GM10248 (cell line): ENCODE results near the gene SLC51A.

Experiments used
- CTCF ChIA-PET: fragments of 300-600 bp; sonication (Branson Sonifier 250); formaldehyde crosslinking; extraction: SDS; loops from one replicate; lab custom pipeline; 2021; ENCODE audit warnings: antibody characterized with exemption; lab: Yijun Ruan, JAX
- POLR2A ChIA-PET: fragments of 350-650 bp; sonication (Branson Sonifier 250); formaldehyde crosslinking; extraction: SDS; loops from one replicate; lab custom pipeline; 2020; ENCODE audit warnings: antibody characterized with exemption; lab: Yijun Ruan, JAX
- DNase-seq: peaks from one replicate; pipeline ENCODE4 v3.0.0; 2012; ENCODE audit errors: extremely low spot score
- TF ChIP-seq, protein P1 (sequence below): IDR thresholded peaks from 2 replicates; pipeline ENCODE4 v1.5.1; 2012; ENCODE audit warnings: mild to moderate bottlenecking, low read depth; ENCODE audit errors: extremely low read depth, missing control alignments, control extremely low read depth

The SLC51A gene

GRCh38 chr3:196175722-196176121 lies 40.6 kb upstream of the SLC51A start:
- TF ChIP-seq, protein P1, sequence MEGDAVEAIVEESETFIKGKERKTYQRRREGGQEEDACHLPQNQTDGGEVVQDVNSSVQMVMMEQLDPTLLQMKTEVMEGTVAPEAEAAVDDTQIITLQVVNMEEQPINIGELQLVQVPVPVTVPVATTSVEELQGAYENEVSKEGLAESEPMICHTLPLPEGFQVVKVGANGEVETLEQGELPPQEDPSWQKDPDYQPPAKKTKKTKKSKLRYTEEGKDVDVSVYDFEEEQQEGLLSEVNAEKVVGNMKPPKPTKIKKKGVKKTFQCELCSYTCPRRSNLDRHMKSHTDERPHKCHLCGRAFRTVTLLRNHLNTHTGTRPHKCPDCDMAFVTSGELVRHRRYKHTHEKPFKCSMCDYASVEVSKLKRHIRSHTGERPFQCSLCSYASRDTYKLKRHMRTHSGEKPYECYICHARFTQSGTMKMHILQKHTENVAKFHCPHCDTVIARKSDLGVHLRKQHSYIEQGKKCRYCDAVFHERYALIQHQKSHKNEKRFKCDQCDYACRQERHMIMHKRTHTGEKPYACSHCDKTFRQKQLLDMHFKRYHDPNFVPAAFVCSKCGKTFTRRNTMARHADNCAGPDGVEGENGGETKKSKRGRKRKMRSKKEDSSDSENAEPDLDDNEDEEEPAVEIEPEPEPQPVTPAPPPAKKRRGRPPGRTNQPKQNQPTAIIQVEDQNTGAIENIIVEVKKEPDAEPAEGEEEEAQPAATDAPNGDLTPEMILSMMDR: no peak
- ChIA-PET CTCF (no interaction called here), POLR2A (no interaction called here)
- DNase-seq: no peak

DNA sequence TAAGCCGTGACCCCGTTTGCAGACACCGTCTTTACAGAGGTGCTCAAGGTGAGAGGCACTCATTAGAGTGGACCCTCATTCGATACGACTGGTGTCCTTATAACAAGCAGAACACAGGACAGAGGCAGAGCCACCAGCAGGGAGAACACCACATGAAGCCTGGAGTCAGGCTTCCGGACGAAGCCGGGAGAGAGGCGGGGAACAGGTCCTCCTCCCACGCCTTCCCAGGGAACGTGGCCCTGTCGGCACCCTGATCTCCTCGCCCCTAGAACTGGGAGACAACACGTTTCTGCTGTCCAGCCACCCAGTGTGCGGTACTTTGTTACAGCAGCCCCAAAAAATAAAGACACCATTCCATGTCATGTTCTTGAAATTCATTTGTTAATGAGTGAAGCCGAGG lies 38.8 kb upstream of the SLC51A start:
- no peak for DNase-seq
- ChIA-PET POLR2A (no interaction called here), CTCF (no interaction called here)
- TF ChIP-seq, protein P1: no peak

DNA sequence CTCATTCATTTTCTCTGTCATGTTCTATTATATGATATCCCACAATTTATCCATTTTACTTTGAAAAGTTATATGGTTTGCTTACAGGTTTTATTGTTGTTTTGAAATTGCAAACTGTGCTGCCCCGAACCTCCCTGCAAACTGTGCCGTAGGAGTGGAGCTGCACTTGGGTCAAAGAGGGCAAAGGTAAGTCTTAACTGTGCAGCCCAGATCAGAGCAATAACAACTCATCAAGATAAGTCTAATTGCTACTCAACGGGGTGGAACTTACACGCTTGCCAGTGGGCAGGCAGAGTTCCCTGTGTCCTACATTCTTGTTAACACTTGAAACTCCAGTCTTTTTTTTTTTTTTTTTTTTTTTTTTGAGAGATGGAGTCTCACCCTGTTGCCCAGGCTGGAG lies 38.4 kb upstream of the SLC51A start:
- TF ChIP-seq, protein P1: no peak
- CTCF ChIA-PET: no interaction called here
- POLR2A ChIA-PET: no interaction called here
- no peak for DNase-seq

GRCh38 chr3:196178993-196179379 lies 37.3 kb upstream of the SLC51A start:
- ChIA-PET POLR2A (interaction anchor here (0.8 to 2.6 kb wide), 5 partner anchors 14 to 132 kb away, joined by 3 to 7 read pairs (median 3); no protein-coding TSS in a partner anchor), CTCF (interaction anchor here (1.0 to 5.5 kb wide), 7 partner anchors 10 to 140 kb away, joined by 3 to 34 read pairs (median 5); no protein-coding TSS in a partner anchor)
- DNase-seq: no peak
- TF ChIP-seq, protein P1: no peak

DNA sequence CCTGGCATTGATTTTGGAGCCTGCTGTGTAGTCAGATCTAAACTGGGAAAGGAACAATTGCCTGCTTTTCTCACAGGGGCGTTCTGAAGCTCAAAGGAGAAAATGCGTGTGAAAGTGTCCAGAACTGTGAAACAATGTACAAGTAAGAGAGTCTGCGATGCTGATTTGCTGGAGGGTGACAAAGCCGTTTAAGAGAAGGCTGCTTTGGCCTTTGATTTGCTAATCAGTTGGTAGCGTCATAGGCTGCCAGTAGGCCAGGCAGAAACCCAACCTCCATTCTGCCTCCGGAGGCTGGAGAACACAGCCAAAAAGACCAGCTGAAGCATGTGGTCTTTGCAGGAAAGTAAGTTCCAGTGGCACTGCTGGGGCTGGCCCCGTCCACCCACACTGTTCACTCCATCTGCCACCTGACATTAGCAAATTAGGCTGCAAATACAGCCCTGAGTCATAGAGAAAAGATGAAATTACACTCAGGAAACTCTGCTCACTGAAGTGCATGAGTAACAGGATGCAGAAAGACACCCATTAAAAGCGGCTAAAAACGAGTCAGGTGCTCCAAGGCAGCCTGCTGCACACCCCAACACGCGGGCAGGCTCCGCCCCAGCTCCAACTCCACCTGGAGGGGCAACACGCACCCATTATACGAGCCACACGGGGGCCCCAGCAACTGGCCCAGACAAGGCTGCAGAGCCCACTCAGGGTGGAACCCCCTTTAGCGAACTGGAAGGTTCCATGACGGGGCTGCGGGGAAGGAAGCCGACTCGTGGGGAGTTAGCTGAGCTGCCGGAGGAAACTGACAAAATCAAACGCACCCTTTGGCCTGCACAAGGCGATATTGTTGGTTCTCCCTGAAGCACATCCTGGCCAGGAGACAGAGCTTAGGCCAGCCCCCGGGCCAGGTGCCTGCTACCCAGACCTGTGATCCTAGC lies 36.7 kb upstream of the SLC51A start:
- DNase-seq: peak; percentile 84
- ChIA-PET POLR2A (interaction anchor here (0.6 to 2.6 kb wide), 6 partner anchors 13 to 133 kb away, joined by 3 to 7 read pairs (median 4); no protein-coding TSS in a partner anchor), CTCF (interaction anchor here (0.7 to 5.5 kb wide), 12 partner anchors 11 to 141 kb away, joined by 3 to 34 read pairs (median 4); no protein-coding TSS in a partner anchor)
- TF ChIP-seq, protein P1: peak; percentile 34

- no peak for DNase-seq
- ChIA-PET POLR2A (interaction anchor here (2.6 kb wide), 1 partner anchor 101 kb away, joined by 7 read pairs; no protein-coding TSS in a partner anchor), CTCF (interaction anchor here (0.7 to 5.5 kb wide), 8 partner anchors 13 to 108 kb away, joined by 3 to 34 read pairs (median 6); no protein-coding TSS in a partner anchor)
- TF ChIP-seq, protein P1: no peak
Observed at GRCh38 chr3:196180346-196180745, 36.0 kb upstream of the SLC51A start.
